GF-D8 (cell line): ENCODE measurements around the gene TECTA.
"Not testable (repeated sequence)": the region's sequence is repeated elsewhere in the genome, so short reads cannot be mapped to it uniquely, and the experiment has no call there.

ENCODE experiments used
- DNase-seq: peaks from one replicate; lab custom pipeline; 2025; lab: John Stamatoyannopoulos, UW

TECTA gene

DNA sequence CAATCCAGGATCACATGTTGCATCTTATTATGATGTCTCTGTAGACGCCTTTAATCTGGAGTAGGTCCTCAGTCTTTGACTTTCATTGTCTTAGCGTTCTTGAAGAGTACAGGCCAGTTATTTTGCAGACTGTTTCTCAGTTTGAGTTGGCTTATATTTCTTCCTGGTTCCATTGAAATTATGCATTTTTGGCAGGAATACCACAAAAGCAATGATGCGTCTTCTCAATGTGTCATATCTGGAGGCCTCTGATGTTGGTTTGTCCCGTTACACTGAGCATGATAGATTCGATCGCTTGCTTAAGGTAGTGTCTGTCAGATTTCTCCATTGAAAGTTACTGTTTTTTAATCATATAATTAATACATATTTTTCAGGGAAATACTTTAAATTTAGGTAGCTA, 30.6 kb downstream of the TECTA start:
- no peak for DNase-seq

- no peak for DNase-seq
Measured at GRCh38 chr11:121132211-121132976, 31.4 kb downstream of the TECTA start.

DNA sequence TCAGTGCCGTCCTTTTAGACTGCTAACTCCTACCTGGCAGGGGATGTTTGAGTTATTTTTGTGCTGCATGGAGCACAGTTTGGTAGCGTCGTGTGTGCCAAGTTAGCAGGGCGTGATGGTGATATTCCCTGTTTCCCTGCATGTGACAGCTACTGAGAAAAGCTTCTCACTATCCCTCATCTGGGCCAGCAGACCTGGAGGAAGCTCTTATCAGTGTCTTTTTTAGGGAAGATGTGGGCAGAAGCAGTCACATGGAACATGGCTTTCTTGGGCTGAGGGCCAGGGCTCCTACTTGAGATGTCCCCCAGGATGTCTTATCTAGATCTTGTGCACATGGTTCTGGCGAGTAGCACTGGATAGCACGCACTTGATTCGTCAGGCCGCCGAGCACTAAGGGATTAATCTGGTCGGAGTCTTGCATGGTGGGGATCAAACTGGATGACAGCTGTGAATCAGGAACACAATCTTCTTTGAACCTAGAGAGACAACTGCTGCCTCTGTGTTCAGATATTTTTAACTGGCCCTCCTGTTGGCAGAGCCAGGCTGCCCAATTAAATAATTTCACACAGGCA, 33.8 kb downstream of the TECTA start:
- no peak for DNase-seq

DNA sequence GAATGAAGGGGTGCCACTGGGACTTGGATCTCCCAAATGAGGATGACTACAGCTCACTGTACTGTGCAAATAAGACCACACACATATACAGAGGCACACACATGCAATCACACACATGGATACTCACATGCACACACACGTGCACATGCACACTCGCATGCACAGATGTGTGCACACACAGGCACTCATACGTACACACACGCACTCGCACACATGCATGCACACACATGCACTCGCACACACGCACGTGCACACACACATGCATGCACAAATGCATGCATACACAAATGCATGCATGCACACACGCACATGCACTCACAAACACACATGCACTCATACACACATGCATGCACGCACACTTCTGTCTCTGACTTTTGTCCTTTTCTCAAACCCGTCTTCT, 36.0 kb downstream of the TECTA start:
- DNase-seq: no peak

DNA sequence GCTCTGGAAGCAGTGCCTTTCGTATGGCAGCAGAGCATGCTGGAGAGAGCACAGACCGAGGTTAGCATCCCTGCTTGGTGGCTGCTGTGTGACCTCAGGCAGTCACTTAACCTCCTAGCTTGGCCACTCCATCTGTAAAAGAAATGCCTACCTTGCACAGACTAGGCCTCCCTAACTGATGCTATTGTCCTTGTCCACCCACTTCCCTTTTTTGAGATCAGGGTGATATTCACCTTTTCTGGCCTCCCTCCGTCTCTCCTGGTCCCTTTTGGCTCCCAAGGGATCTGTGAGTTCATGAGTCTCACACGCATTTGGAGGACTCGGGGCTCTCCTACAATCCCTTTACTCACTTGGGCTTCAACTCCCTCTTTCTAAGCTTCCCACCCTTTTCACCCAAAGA, 37.2 kb downstream of the TECTA start:
- no peak for DNase-seq

- no peak for DNase-seq
Measured at GRCh38 chr11:121140369-121140768, 39.3 kb downstream of the TECTA start.

GRCh38 chr11:121141066-121141465, 40.0 kb downstream of the TECTA start:
- no peak for DNase-seq

DNA sequence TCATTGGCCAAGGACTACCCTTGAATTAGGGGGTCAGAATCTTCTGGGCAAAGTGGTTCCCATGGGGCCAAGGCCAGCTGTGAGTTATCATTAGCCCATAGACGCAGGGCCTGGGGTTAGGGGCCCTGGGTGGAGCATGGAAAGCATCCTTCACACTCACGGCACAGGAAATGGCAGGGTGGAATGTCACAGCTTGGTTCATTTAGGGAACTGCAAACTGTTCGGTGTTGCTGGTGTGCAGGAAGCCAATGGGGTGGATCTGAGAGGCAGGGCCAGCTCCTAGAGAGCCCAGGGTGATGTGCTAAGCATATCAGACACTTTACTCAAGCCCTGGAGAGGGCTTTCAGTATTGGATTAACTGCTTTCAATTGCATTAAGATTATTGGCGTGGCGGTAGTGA, 42.9 kb downstream of the TECTA start:
- DNase-seq: no peak

DNA sequence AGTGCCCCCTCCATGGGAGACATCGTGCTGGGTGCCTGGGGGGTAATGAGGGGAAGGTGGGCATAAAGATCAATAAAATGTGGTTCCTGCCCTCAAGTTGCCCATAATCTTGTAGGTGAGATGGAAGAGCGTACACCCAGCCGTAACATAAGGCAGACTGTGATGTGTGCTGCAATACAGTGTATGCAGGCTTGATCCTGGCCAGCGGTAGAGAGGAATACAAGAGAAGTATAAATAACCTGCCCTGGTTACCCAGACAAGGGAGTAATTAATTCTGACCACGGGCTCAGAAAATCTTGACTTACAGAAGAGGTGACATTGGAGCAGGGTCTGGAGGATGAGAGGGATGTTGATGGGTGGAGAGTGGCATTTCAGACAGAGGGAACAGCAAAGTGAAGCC, 43.7 kb downstream of the TECTA start:
- no peak for DNase-seq

DNA sequence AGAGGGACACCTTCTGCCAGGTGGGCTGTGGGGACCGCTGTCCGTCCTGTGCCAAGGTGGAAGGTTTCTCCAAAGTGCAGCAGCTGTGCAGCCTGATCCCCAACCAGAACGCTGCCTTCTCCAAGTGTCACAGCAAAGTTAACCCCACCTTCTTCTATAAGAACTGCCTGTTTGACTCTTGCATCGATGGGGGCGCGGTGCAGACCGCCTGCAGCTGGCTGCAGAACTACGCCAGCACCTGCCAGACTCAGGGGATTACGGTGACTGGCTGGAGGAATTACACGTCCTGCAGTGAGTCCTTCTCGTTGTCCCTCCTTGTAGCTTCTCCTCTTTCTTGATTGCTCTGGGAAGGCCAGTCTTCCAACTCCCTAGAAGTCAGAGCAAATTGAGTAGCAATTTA, 44.8 kb downstream of the TECTA start:
- DNase-seq: no peak

DNA sequence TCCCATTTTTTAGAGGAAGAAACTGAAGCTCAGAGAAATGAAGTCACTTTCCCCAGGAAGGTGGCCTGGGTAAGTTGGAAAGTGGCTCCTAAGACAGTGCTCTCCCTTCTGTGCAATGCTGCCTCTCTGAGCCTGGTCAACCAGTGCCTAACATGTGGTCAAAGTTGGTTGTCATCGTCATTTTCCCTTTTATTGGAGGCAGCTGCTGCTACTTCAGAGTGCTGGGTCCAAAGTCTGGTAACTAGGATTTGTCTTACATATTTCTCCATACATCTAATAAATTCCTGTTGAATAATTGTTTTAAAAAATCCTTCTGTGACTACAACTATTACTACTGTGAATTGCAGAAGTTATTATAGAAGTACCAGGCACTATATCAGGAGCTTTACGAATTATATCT, 48.1 kb downstream of the TECTA start:
- no peak for DNase-seq

GRCh38 chr11:121151207-121151688, 50.2 kb downstream of the TECTA start:
- DNase-seq: no peak

- no peak for DNase-seq
Measured at GRCh38 chr11:121152764-121153163, 51.7 kb downstream of the TECTA start.

DNA sequence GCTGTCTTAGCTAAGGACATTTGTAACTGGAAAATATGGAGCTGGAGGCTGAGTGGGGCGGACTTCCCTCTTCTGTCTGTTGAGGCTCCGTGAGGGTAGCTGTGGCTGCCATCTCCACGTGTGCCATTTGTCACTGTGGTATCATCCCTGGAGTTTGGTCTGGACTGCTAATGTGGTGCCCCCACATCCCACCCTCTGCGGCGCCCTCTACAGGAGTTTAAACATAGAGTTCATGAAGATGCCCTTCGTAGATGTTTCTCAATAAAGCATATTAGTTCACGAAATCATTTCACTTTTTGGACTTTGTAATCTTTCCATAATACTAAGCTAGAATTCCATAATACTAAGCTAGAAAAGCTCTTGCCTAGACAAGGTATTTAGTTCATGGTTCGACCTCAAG, 52.4 kb downstream of the TECTA start:
- DNase-seq: no peak

DNA sequence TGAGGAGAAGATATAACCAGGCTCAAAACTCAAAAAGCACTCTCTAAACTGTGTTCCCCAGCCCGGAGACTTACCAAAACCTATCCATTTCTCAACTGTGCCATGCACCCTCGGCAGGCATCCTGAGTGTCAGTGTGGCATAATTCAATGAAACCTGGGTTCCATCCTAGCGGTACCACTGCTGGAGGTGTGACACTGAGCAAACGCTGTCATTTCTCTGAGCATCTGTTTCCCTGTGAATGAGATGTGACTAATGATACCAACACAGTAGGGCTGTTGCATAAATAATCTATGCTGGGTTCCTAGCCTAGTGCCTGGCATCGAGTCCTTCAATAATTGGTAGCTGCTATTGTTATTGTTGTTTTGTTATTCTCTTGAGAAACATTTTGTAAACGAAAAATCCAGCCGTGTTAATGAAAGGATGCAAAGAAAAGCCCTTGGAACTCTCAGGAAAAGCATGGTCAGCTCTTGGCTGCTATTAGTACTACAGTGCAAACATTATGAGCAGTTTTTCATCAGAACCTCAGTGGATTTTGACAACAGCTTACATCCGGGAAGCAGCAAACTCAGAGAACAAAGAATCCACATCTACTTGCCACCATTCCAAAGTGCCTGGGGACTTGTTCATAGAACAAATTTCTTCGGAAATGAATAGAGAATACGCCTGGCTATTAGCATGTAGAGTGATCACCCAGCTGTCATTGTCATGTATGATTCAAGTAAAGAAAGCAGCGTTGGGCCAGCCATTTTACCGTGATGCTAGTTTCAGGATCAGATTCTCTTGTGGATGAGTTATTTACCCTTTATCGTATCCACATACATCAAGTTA, 53.7 kb downstream of the TECTA start:
- DNase-seq: no peak

GRCh38 chr11:121157756-121158155, 56.7 kb downstream of the TECTA start:
- DNase-seq: no peak

DNA sequence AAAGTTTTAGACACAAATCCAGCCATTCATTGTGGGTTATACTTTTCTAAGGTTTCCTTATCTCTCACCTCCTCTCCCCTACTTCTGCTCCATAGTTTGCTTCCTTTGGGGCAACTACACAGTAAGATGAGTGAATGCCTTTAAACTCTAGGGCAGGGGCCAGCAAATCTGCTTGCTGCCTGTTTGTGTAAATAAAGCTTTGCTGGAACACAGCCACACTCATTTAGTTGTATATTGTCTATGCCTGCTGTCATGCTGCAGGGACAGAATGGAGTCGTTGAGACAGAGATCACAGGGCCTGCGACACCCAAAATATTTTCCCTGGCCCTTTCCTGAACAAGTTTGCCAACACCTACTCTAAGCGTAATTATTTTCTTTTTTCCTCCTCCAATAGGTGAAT, 58.7 kb downstream of the TECTA start:
- DNase-seq: no peak

GRCh38 chr11:121161349-121161917, 60.4 kb downstream of the TECTA start:
- DNase-seq: no peak

DNA sequence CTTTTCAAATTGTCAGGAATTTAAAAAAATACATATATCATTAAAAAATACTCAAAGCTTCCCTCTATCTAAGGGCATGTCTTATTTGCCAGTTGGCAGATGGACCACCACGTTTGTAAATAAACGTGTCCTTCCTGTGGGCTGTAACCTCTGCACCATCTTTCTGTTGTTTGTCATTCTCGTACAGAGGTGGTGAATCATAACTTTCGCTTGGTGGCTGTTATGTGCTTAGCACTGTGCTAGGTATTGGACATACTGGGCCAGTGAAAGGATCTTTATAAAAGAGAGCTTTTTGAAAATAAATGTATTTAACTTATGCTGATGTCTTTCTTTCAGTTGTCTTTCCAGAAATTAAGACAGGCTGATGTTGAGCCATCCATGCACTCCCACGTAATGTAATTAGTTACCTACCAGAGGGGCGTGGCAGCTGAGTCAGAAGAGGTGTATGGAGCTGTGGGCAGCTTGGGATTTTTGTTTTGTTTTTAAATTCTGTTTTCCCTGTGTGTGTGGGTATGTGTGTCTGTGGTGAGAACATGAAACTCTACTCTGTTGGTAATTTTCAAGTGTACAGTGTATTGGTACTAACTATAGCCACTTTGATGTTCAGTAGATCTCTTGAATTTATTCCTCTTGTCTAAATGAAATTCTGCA, 62.7 kb downstream of the TECTA start:
- DNase-seq: no peak

- DNase-seq: not testable (repeated sequence)
Measured at GRCh38 chr11:121177629-121178028, 76.6 kb downstream of the TECTA start.

DNA sequence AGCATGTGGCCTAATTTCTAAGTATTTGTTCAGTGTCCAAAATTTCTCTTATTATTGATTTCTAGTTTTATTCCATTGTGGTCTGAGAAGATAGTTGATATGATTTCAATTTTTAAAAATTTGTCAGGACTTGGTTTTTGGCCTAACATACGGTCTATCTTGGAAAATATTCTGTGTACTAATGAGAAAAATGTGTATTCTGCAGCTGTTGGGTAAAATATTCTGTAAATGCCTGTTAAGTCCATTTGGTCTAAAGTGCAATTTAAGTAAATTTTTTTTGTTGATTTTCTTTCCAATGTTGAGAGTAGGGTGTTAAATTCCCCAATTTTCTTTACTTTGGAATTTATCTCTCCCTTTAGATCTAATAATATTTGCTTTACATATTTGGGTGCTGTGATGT, 78.3 kb downstream of the TECTA start:
- DNase-seq: no peak

GRCh38 chr11:121180183-121180582, 79.1 kb downstream of the TECTA start:
- DNase-seq: no peak
